Measurements from ENCODE around the gene GLI3. TPM values are rescaled to one million over a fixed set of nuclear protein-coding genes. Genes with fewer than 3 reads are reported as not detected.

The GLI3 gene
- total and polyA plus RNA-seq, 2 experiments from 2014 or later: 4.0 to 5.2 TPM

DNA sequence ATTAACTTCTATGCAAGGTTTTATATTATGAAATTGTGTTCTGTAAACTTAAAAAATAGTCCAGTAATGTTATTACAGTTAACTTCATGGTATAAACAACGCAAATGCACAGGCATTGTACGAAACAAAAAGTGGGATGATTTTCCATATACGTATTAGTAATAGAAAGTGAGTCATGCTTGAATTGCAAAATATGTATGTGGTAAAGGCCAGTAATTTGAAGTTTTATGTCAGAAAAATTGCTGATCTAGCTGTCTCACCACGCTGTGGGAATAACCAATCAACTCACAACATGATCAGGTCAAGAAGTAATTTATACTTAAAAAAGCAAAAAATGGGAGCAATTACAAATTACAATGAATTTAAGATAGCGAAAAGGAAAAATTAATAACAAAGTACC is 37.0 kb upstream of the GLI3 start:
- Histone ChIP-seq H3K27ac (no peak overlapping the region), H3K9me2 (ENCODE audit: insufficient read depth) (no peaks in the 10 kb centered on the region), H3K4me3 (no peak overlapping the region), H3K9ac (no peak overlapping the region), H3K4me2 (ENCODE audit: unreplicated experiment) (no peak overlapping the region), H3K4me1 (ENCODE audit: insufficient read depth) (peaks cover 7% of the 10 kb centered on the region; the same call in 1 of the 2 replicates), H3K27me3 (replicated peaks; ENCODE audit: insufficient read depth) (no peaks in the 10 kb centered on the region), H3K36me3 (ENCODE audit: low read depth) (no peaks in the 10 kb centered on the region), H3F3A (ENCODE audit: insufficient read depth) (peaks cover 15% of the 10 kb centered on the region), H4K20me1 (ENCODE audit: insufficient read depth) (no peaks in the 10 kb centered on the region), H3K9me3 (ENCODE audit: low read depth) (no peaks in the 10 kb centered on the region), H3K79me2 (ENCODE audit: insufficient read depth) (no peaks in the 10 kb centered on the region), H2AFZ (no peak overlapping the region)
- no peak for TF ChIP-seq EZH2 (IDR thresholded peaks at IDR 0.05; ENCODE audit: insufficient read depth, poor library complexity, severe bottlenecking)
- TF ChIP-seq EZH2phosphoT487 (IDR thresholded peaks at IDR 0.05; ENCODE audit: insufficient read depth, low read depth): no peak
- 68 to 69% methylated on average over 5 of the region's 5 CpGs for WGBS, 2 experiments (ENCODE audit: low coverage in 1 of 2, low lambda C conversion rate in 2 of 2, missing lambda C conversion rate in 2 of 2)
- in situ Hi-C loops (cut with MboI): no loop called here
- DNase-seq: peak; percentile 64

DNA sequence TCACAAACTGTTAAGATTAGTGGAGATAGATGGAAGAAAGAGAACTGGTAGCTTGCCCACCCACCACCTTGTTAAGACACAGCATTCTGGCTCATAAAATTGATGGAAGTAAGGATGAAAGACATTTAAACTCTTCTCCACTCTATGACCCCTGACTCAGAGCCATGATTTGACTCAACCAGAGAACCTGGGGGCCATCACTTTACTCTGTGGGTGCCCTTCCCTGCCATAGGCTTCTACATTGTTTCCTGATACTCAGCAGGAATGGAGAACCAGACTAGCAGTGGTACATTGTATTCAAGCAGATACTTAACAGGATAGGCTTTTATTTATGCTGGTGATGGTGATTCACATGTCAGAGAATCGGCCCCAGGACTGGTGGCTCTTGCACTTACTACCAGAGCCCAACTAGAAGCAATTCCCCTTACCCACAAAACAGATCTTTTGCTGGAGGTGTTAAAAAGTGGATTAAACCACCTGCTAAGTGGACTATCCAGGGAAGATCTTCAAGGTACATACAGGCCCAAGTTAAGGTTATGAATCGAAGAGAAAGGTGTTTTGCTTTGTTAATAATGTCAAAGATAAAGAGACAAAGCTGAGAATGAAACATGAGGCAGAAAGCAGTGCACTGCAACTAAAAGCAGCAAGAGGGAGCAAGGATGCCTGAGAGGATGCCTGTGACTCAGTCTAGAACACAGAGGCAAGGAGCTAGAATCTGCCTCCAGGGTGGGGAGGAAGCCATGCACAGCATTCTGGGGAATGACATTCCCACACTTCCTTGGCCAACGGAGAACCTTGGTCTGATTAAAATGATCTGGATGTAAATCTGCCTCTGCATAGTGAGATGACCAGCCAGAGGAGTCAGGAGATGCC is 36.0 kb upstream of the GLI3 start:
- WGBS, 2 experiments (ENCODE audit: low coverage in 1 of 2, low lambda C conversion rate in 2 of 2, missing lambda C conversion rate in 2 of 2): 55 to 57% methylated on average over 3 of the region's 3 CpGs
- H2AFZ ChIP-seq: peak overlapping the region; percentile 18; the same call in 1 of the 2 replicates

DNA sequence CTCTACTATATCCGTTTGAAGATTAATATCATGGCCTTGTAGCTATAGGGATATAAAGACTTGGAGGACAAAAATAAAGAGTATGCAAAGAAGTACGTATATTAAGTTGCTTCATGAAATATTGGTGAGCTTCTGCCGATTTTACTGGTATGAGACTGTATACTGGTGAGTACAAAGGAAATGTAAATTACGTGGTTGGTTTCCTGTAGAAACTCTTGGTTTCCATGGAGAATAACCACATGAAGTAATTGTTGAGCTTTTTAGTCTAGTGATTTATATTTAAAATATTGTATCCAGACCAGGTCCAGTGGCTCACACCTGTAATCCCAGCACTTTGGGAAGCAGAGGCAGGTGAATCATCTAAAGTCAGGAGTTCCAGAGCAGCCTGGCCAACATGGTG is 32.2 kb upstream of the GLI3 start:
- Histone ChIP-seq H4K20me1 (ENCODE audit: insufficient read depth) (no peaks in the 10 kb centered on the region), H2AFZ (no peak overlapping the region), H3K4me1 (ENCODE audit: insufficient read depth) (peaks cover 7% of the 10 kb centered on the region; the same call in 1 of the 2 replicates), H3K9me2 (ENCODE audit: insufficient read depth) (no peaks in the 10 kb centered on the region), H3K27me3 (replicated peaks; ENCODE audit: insufficient read depth) (no peaks in the 10 kb centered on the region), H3K36me3 (ENCODE audit: low read depth) (no peaks in the 10 kb centered on the region), H3K9me3 (ENCODE audit: low read depth) (no peaks in the 10 kb centered on the region), H3K79me2 (ENCODE audit: insufficient read depth) (no peaks in the 10 kb centered on the region), H3K4me3 (no peak overlapping the region), H3F3A (ENCODE audit: insufficient read depth) (peaks cover 15% of the 10 kb centered on the region), H3K9ac (no peak overlapping the region), H3K27ac (no peak overlapping the region), H3K4me2 (ENCODE audit: unreplicated experiment) (no peak overlapping the region)
- TF ChIP-seq EZH2phosphoT487 (IDR thresholded peaks at IDR 0.05; ENCODE audit: insufficient read depth, low read depth): no peak
- no peak for TF ChIP-seq EZH2 (IDR thresholded peaks at IDR 0.05; ENCODE audit: insufficient read depth, poor library complexity, severe bottlenecking)
- in situ Hi-C loops (cut with MboI): no loop called here
- WGBS, 2 experiments (ENCODE audit: low coverage in 1 of 2, low lambda C conversion rate in 2 of 2, missing lambda C conversion rate in 2 of 2): 81 to 89% methylated on average over 4 of the region's 4 CpGs
- no peak for DNase-seq

More for the DNA sequence above, 36.0 kb upstream of the GLI3 start:
- Histone ChIP-seq H3K79me2 (ENCODE audit: insufficient read depth) (no peaks in the 10 kb centered on the region), H3K4me1 (ENCODE audit: insufficient read depth) (peaks cover 7% of the 10 kb centered on the region; the same call in 1 of the 2 replicates), H3K4me3 (no peak overlapping the region), H3F3A (ENCODE audit: insufficient read depth) (peaks cover 15% of the 10 kb centered on the region), H4K20me1 (ENCODE audit: insufficient read depth) (no peaks in the 10 kb centered on the region), H3K9me3 (ENCODE audit: low read depth) (no peaks in the 10 kb centered on the region), H3K9me2 (ENCODE audit: insufficient read depth) (no peaks in the 10 kb centered on the region), H3K27me3 (replicated peaks; ENCODE audit: insufficient read depth) (no peaks in the 10 kb centered on the region), H3K9ac (no peak overlapping the region), H3K36me3 (ENCODE audit: low read depth) (no peaks in the 10 kb centered on the region), H3K4me2 (ENCODE audit: unreplicated experiment) (no peak overlapping the region), H3K27ac (no peak overlapping the region)
- TF ChIP-seq EZH2phosphoT487 (IDR thresholded peaks at IDR 0.05; ENCODE audit: insufficient read depth, low read depth): no peak
- no peak for TF ChIP-seq EZH2 (IDR thresholded peaks at IDR 0.05; ENCODE audit: insufficient read depth, poor library complexity, severe bottlenecking)
- DNase-seq: peak; percentile 85
- in situ Hi-C loops (cut with MboI): no loop called here

DNA sequence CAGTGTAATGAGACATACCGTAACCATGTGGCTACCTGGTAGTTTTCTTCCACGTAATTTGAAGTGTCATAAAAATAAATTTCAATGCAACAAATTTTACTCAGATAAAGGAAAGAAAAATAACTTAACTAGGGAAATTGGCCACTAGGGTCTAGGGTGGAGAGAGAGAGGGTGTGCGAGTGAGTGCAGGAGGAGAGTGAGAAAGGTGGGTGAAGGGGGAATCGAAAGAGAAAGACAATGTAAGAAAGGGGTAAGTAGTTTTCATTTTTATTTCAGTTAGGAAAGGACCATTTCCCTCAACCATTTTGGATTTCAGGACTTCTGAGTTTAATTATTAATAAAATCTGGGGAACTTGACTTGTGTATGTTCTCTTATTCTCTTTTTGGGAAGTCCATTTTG is 27.7 kb upstream of the GLI3 start:
- DNase-seq: no peak
- in situ Hi-C loops (cut with MboI): no loop called here
- Histone ChIP-seq H3K4me2 (ENCODE audit: unreplicated experiment) (no peak overlapping the region), H3K27me3 (replicated peaks; ENCODE audit: insufficient read depth) (no peaks in the 10 kb centered on the region), H3K27ac (no peak overlapping the region), H4K20me1 (ENCODE audit: insufficient read depth) (no peaks in the 10 kb centered on the region), H3K4me3 (no peak overlapping the region), H3K9ac (no peak overlapping the region), H3F3A (ENCODE audit: insufficient read depth) (peaks cover 13% of the 10 kb centered on the region), H3K9me2 (ENCODE audit: insufficient read depth) (no peaks in the 10 kb centered on the region), H3K36me3 (ENCODE audit: low read depth) (no peaks in the 10 kb centered on the region), H2AFZ (no peak overlapping the region), H3K9me3 (ENCODE audit: low read depth) (no peaks in the 10 kb centered on the region), H3K4me1 (ENCODE audit: insufficient read depth) (peaks cover 14% of the 10 kb centered on the region), H3K79me2 (ENCODE audit: insufficient read depth) (no peaks in the 10 kb centered on the region)
- TF ChIP-seq EZH2 (IDR thresholded peaks at IDR 0.05; ENCODE audit: insufficient read depth, poor library complexity, severe bottlenecking): no peak
- TF ChIP-seq EZH2phosphoT487 (IDR thresholded peaks at IDR 0.05; ENCODE audit: insufficient read depth, low read depth): no peak
- 91 to 94% methylated on average over 4 of the region's 4 CpGs for WGBS, 2 experiments (ENCODE audit: low coverage in 1 of 2, low lambda C conversion rate in 2 of 2, missing lambda C conversion rate in 2 of 2)

All from GM23248 (cell line).